ENCODE results near the gene VAC14. TPM values are rescaled to one million over a fixed set of nuclear protein-coding genes. Genes with fewer than 3 reads are reported as not detected.

VAC14 gene
- total RNA-seq, 4 donors from 2014 or later: 25.7 to 49.5 (median 40.4) TPM

DNA sequence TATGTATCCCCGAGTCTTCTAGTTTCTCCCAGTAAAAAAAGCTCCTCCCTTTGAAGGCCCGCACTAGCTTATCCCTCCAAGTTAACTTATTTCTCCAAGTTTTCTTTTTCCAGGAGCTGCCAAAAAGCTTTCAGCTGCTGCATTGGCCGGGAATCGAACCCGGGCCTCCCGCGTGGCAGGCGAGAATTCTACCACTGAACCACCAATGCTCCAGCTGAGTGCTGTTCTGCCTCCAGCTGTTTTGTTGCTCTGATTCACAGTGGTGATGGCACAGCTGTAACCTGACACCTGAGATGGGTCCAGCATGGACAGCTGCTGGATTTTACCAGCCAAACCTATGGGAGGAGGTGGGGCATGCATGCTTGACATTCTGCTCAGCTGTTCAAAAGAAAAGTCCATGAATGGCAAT lies 22.1 kb downstream of the VAC14 start:
- DNase-seq (ENCODE audit: low spot score in 2 of 2): peak; percentile 80 to 91
- peak; percentile 29 to 52 for TF ChIP-seq EP300 (IDR thresholded peaks at IDR 0.05)
- no peak for TF ChIP-seq POLR2A (IDR thresholded peaks at IDR 0.05)
- H3K27me3 ChIP-seq: no peaks in the 10 kb centered on the region
- no peak overlapping the region for H3K4me3 ChIP-seq
- H3K9me3 ChIP-seq: no peaks in the 10 kb centered on the region
- 22 to 36% methylated on average over 8 of the region's 8 CpGs for WGBS, 2 donors
- peaks cover 0 to 6% (median 4%) of the 10 kb centered on the region in 4 donors for H3K4me1 ChIP-seq
- H3K27ac ChIP-seq: no peak overlapping the region
- H3K36me3 ChIP-seq: peaks cover 0 to 63% (median 47%) of the 10 kb centered on the region in 3 donors

DNA sequence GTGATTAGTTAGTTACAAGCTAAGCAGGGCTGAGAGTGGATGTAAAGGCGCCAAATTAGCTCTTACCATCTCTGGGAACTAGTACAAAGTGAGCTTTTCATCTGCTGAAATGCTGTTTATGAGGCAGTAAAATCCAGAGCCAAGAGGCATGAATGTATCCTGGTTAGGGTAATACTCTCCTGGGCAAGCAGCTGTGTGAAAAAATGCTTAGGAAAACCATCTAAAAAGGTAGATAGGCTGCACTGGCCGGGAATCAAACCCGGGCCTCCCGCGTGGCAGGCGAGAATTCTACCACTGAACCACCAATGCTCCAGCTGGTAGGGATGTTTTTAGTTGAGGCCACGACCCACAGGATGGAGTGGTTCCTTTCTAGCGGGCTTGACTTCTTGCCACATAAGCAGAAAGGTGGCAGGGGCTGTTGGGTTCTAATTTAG lies 23.0 kb downstream of the VAC14 start:
- peaks cover 0 to 6% (median 4%) of the 10 kb centered on the region in 4 donors for H3K4me1 ChIP-seq
- H3K27ac ChIP-seq: no peak overlapping the region
- no peak for TF ChIP-seq CTCF (IDR thresholded peaks at IDR 0.05)
- no peak for TF ChIP-seq EP300 (IDR thresholded peaks at IDR 0.05)
- TF ChIP-seq POLR2A (IDR thresholded peaks at IDR 0.05): no peak
- no peaks in the 10 kb centered on the region for H3K27me3 ChIP-seq
- DNase-seq (ENCODE audit: low spot score in 2 of 2): no peak
- H3K9me3 ChIP-seq: no peaks in the 10 kb centered on the region
- H3K36me3 ChIP-seq: peaks cover 0 to 63% (median 38%) of the 10 kb centered on the region in 3 donors
- H3K4me3 ChIP-seq: no peak overlapping the region
- WGBS, 2 donors: 78 to 80% methylated on average over 8 of the region's 8 CpGs

- Histone ChIP-seq H3K4me1 (peaks cover 0 to 6% (median 4%) of the 10 kb centered on the region in 4 donors), H3K9me3 (no peaks in the 10 kb centered on the region), H3K27ac (no peak overlapping the region), H3K36me3 (peaks cover 0 to 63% (median 33%) of the 10 kb centered on the region in 3 donors), H3K27me3 (no peaks in the 10 kb centered on the region), H3K4me3 (no peak overlapping the region)
- 92 to 96% methylated on average over 9 of the region's 9 CpGs for WGBS, 2 donors
- TF ChIP-seq EP300 (IDR thresholded peaks at IDR 0.05) (no peak), POLR2A (IDR thresholded peaks at IDR 0.05) (no peak), CTCF (IDR thresholded peaks at IDR 0.05) (no peak)
- no peak for DNase-seq (ENCODE audit: low spot score in 2 of 2)
These were observed 23.5 kb downstream of the VAC14 start for GRCh38 chr16:70777496-70777895.

- Histone ChIP-seq H3K4me1 (peaks cover 0 to 11% (median 4%) of the 10 kb centered on the region in 4 donors), H3K4me3 (no peak overlapping the region), H3K36me3 (peaks cover 0 to 54% (median 13%) of the 10 kb centered on the region in 3 donors), H3K27me3 (no peaks in the 10 kb centered on the region), H3K9me3 (no peaks in the 10 kb centered on the region), H3K27ac (no peak overlapping the region)
- TF ChIP-seq CTCF (IDR thresholded peaks at IDR 0.05): no peak
- no peak for TF ChIP-seq EP300 (IDR thresholded peaks at IDR 0.05)
- TF ChIP-seq POLR2A (IDR thresholded peaks at IDR 0.05): no peak
- WGBS, 2 donors: 91 to 93% methylated on average over 4 of the region's 4 CpGs
- no peak for DNase-seq (ENCODE audit: low spot score in 2 of 2)
These were observed 25.6 kb downstream of the VAC14 start for GRCh38 chr16:70775399-70775798.

DNA sequence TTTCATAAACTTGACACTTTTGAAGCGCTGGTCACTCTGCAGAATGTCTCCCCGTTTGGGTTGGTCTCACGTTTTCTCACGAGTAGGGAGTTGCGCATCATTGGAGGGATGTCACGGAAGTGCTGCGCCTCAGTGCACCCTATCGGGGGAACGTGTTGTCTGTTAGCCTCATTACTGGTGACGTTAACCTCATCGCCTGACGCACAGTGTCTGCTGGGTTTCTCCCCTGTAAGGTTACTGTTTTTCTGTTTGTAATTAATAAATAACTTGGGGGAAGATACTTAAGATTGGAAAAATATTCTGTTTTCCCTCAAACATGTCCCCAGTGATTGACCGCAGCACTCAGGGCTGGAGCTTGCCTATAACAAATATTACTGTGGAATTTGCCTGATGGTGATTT lies 26.7 kb downstream of the VAC14 start:
- Histone ChIP-seq H3K9me3 (no peaks in the 10 kb centered on the region), H3K27me3 (no peaks in the 10 kb centered on the region), H3K36me3 (peaks cover 0 to 57% (median 7%) of the 10 kb centered on the region in 3 donors), H3K27ac (no peak overlapping the region), H3K4me1 (peaks cover 0 to 11% (median 4%) of the 10 kb centered on the region in 4 donors), H3K4me3 (no peak overlapping the region)
- WGBS, 2 donors: 90 to 95% methylated on average over 13 of the region's 13 CpGs
- TF ChIP-seq POLR2A (IDR thresholded peaks at IDR 0.05) (no peak), CTCF (IDR thresholded peaks at IDR 0.05) (no peak), EP300 (IDR thresholded peaks at IDR 0.05) (no peak)
- DNase-seq (ENCODE audit: low spot score in 2 of 2): no peak
